K562 (cell line): ENCODE data around the gene CDC42EP1. TPM values are rescaled to one million over a fixed set of nuclear protein-coding genes. Genes with fewer than 3 reads are reported as not detected.

ENCODE experiments used
- ATAC-seq: fragments of 200-7000 bp; cut with Tn5 transposase; 3 replicates; pipeline ENCODE4 v1.9.1; 2020; ENCODE audit warnings: moderate library complexity
- BruUV-seq: library from RNA; stranded (reverse); fragments of 400-500 nt; replicated peaks from 2 replicates; lab custom pipeline; 2021; lab: Mats Ljungman, UMichigan
- CTCF ChIA-PET: fragments of 300-600 bp; formaldehyde crosslinking; extraction: SDS; loops from one replicate; lab custom pipeline; 2021; ENCODE audit warnings: low intra/inter-chr PET ratio; lab: Yijun Ruan, JAX
- POLR2A ChIA-PET: fragments of 300-600, 350-650 bp; sonication (Branson Sonifier 250); formaldehyde crosslinking; extraction: SDS; loops from one replicate; lab custom pipeline; 2021; ENCODE audit warnings: antibody characterized with exemption, inconsistent platforms; lab: Yijun Ruan, JAX
- DNase-seq, 4 experiments: peaks; one replicate each; pipeline versions ENCODE4 v3.0.0 to v3.0.0-alpha.2; 2011 to 2018; ENCODE audit warnings: low spot score in 3 of 4, mixed read lengths in 3 of 4; ENCODE audit errors: extremely low read depth in 1 of 4
- FAIRE-seq: peaks from 2 replicates; lab custom pipeline; 2011; peaks lifted over from hg19 to GRCh38; lab: Jason Lieb, UNC
- H2AFZ ChIP-seq: 2 replicates; pipeline ENCODE4 v1.6.0; 2011; ENCODE audit warnings: low read depth, low read length, control low read depth, inconsistent platforms
- H3K27ac ChIP-seq: fragments of 200-600 bp; 3 replicates; pipeline ENCODE4 v1.8.0; 2011; ENCODE audit warnings: low read depth, mild to moderate bottlenecking, control low read depth, inconsistent platforms, low read length, moderate library complexity, mixed read lengths; ENCODE audit errors: extremely low read depth
- H3K27me3 ChIP-seq, 2 experiments: fragments of 300-600 bp in 1 of 2; 2 replicates in 1 of 2; 3 replicates in 1 of 2; pipeline versions ENCODE4 v1.6.0 to v1.8.0; 2011; ENCODE audit warnings: inconsistent platforms in 2 of 2, low read length in 2 of 2, mild to moderate bottlenecking in 1 of 2, mixed read lengths in 1 of 2, moderate library complexity in 1 of 2; ENCODE audit not compliant: control insufficient read depth in 2 of 2, insufficient read depth in 2 of 2
- H3K36me3 ChIP-seq: fragments of 300-600 bp; 3 replicates; pipeline ENCODE4 v1.8.0; 2011; ENCODE audit warnings: mild to moderate bottlenecking, low read length, inconsistent platforms; ENCODE audit not compliant: control insufficient read depth, insufficient read depth
- H3K4me1 ChIP-seq, 2 experiments: fragments of 200-600 bp in 1 of 2; replicated peaks in 1 of 2; 2 replicates in 1 of 2; 3 replicates in 1 of 2; pipeline versions ENCODE4 v1.5.1 to v1.8.0; 2011; ENCODE audit warnings: inconsistent platforms in 2 of 2, low read length in 2 of 2, mild to moderate bottlenecking in 1 of 2, mixed read lengths in 1 of 2, moderate library complexity in 1 of 2; ENCODE audit not compliant: control insufficient read depth in 2 of 2, insufficient read depth in 2 of 2
- H3K4me2 ChIP-seq: 2 replicates; pipeline ENCODE4 v1.6.1; 2011; ENCODE audit warnings: low read length, control low read depth, inconsistent platforms, mixed read lengths; ENCODE audit not compliant: insufficient read depth
- H3K4me3 ChIP-seq: fragments of 200-600 bp; sonication (generic), shearing (Covaris generic); 2 replicates; pipeline ENCODE4 v1.5.1; 2016; ENCODE audit warnings: control low read depth, inconsistent platforms
- H3K79me2 ChIP-seq: fragments of 200-600 bp; 3 replicates; pipeline ENCODE4 v1.8.0; 2011; ENCODE audit warnings: low read length, inconsistent platforms; ENCODE audit not compliant: control insufficient read depth, insufficient read depth
- H3K9ac ChIP-seq, 2 experiments: 2 replicates each; pipeline versions ENCODE4 v1.6.0 to v1.6.1; 2011; ENCODE audit warnings: low read depth in 2 of 2, low read length in 2 of 2, control low read depth in 1 of 2, inconsistent platforms in 1 of 2, mild to moderate bottlenecking in 1 of 2, mixed read lengths in 1 of 2; ENCODE audit not compliant: insufficient read depth in 1 of 2
- H3K9me1 ChIP-seq: one replicate; pipeline ENCODE4 v1.6.0; 2011; ENCODE audit warnings: inconsistent platforms, mild to moderate bottlenecking, low read length, moderate library complexity; ENCODE audit not compliant: control insufficient read depth, insufficient read depth
- H3K9me3 ChIP-seq: replicated peaks from 2 replicates; pipeline ENCODE4 v1.5.1; 2011; ENCODE audit warnings: low read depth, low read length, inconsistent platforms; ENCODE audit not compliant: control insufficient read depth, insufficient read depth
- H4K20me1 ChIP-seq: replicated peaks from 2 replicates; pipeline ENCODE4 v1.6.1; 2011; ENCODE audit warnings: low read length, inconsistent platforms, mixed read lengths; ENCODE audit not compliant: control insufficient read depth, insufficient read depth
- HNRNPL ChIP-seq: fragments of 200-400 bp; formaldehyde crosslinking; IDR thresholded peaks from 2 replicates; pipeline ENCODE4 v1.6.1; 2017; ENCODE audit warnings: low read depth, mild to moderate bottlenecking, low read length
- ID3 ChIP-seq, 2 experiments: fragments of 250-450 bp in 1 of 2; fragments of 450-650 bp in 1 of 2; sonication (Bioruptor Pico) in 1 of 2; IDR thresholded peaks; 2 replicates each; pipeline versions ENCODE4 v1.6.1 to v1.8.0; 2016 to 2021; ENCODE audit warnings: mild to moderate bottlenecking in 2 of 2, moderate library complexity in 2 of 2, missing compliant biosample characterization in 1 of 2, missing genetic modification characterization in 1 of 2
- NFYB ChIP-seq: IDR thresholded peaks from 2 replicates; pipeline ENCODE4 v1.6.1; 2011; ENCODE audit warnings: mild to moderate bottlenecking, moderate library complexity; ENCODE audit not compliant: insufficient read length; ENCODE audit errors: extremely low read depth
- NKRF ChIP-seq: fragments of 450-650 bp; IDR thresholded peaks from 2 replicates; pipeline ENCODE4 v1.6.1; 2016; ENCODE audit warnings: borderline replicate concordance
- POLR2A ChIP-seq: fragments of 450-650 bp; conservative IDR thresholded peaks from 2 replicates; pipeline ENCODE4 v1.6.1; 2016
- TCF7 ChIP-seq: sonication (generic); IDR thresholded peaks from 2 replicates; pipeline ENCODE4 v1.6.1; 2016; ENCODE audit warnings: antibody characterized with exemption, borderline replicate concordance
- TSHZ1 ChIP-seq: fragments of 250-450 bp; sonication (Bioruptor Pico); IDR thresholded peaks from 2 replicates; pipeline ENCODE4 v1.4.0; 2020; ENCODE audit warnings: mild to moderate bottlenecking, moderate library complexity
- XRCC3 ChIP-seq: fragments of 450-650 bp; IDR thresholded peaks from 2 replicates; pipeline ENCODE4 v1.6.1; 2017; ENCODE audit warnings: mild to moderate bottlenecking, moderate library complexity
- ZBTB17 ChIP-seq: fragments of 450-650 bp; formaldehyde crosslinking; IDR thresholded peaks from 2 replicates; pipeline ENCODE4 v1.4.0; 2020; ENCODE audit warnings: mild to moderate bottlenecking
- whole genome bisulfite sequencing: fragments of 100-300 bp; shearing (Covaris generic); methylation state at CpG from one replicate; pipeline ENCODE4 v1.1.6; 2016; ENCODE audit warnings: low coverage, mixed read lengths; ENCODE audit not compliant: insufficient coverage; ENCODE audit errors: missing lambda C conversion rate; 5-methylcytosine and 5-hydroxymethylcytosine counted together
- in situ Hi-C: fragments of 300-500 bp; cut with MboI; formaldehyde crosslinking; loops from 4 replicates; pipeline ENCODE4 v1.15.0; 2018; ENCODE audit warnings: inconsistent platforms, mixed read lengths
- intact Hi-C: fragments of 100-400 bp; cut with micrococcal nuclease; formaldehyde crosslinking; loops from 2 replicates; pipeline ENCODE4 v1.14.2; 2022
- polyA plus RNA-seq, 8 experiments: library from polyadenylated mRNA; depleted of rRNA in 4 of 8; stranded (reverse) in 5 of 8; unstranded in 3 of 8; fragments of >200 nt; fragmentation: Nextera tagmentation in 2 of 8; fragmentation: Illumina TruSeq in 1 of 8; extraction: Ambion mirVana in 2 of 8; extraction: Trizol in 1 of 8; gene quantifications; 2 replicates each; pipeline versions ENCODE4 v1.2.1 to v1.2.3, GENCODE V29; 2011 to 2014; ENCODE audit warnings: inconsistent platforms in 1 of 8, missing spikeins in 1 of 8
- total RNA-seq, 7 experiments: library from RNA; depleted of rRNA in 6 of 7; stranded (reverse); fragments of >200 nt in 6 of 7; fragmentation: Illumina TruSeq in 2 of 7; extraction: Trizol in 2 of 7; gene quantifications; 2 replicates each; pipeline versions ENCODE4 v1.2.1 to v1.2.3, GENCODE V29; 2011 to 2021; ENCODE audit warnings: low replicate concordance in 1 of 7

The CDC42EP1 gene
- total and polyA plus RNA-seq, 9 of the 15 experiments (the other 6 are each of a cell fraction or from before 2014, with no cell fraction given) = 0.67 to 70.2 (median 7.3) TPM

- H3K9me3 ChIP-seq = no peaks in the 10 kb centered on the region
- 25% methylated on average over 12 of the region's 14 CpGs for WGBS
- peak; percentile 97 for FAIRE-seq
- ATAC-seq = peak; percentile 100
- ChIA-PET CTCF (no interaction called here), POLR2A (interaction anchor here (0.7 to 1.3 kb wide), 4 partner anchors 10 to 276 kb away, joined by 3 to 4 read pairs (median 4); no protein-coding TSS in a partner anchor)
- H3K36me3 ChIP-seq = no peaks in the 10 kb centered on the region
- H3K27me3 ChIP-seq = no peaks in the 10 kb centered on the region
- peak overlapping the region; percentile 50; the same call in 2 of the 3 replicates for H3K27ac ChIP-seq
- peak overlapping the region; percentile 72 for H3K4me2 ChIP-seq
- peak overlapping the region; percentile 31 to 64; a peak in 3 of 4 replicates for H3K9ac ChIP-seq
- H2AFZ ChIP-seq = peak overlapping the region; percentile 93
- H3K4me3 ChIP-seq = no peak overlapping the region
- H3K79me2 ChIP-seq = no peaks in the 10 kb centered on the region
- no peaks in the 10 kb centered on the region for H3K9me1 ChIP-seq
- intact Hi-C loops = no loop called here
- H4K20me1 ChIP-seq = no peaks in the 10 kb centered on the region
- DNase-seq = peak in 2 of 4 experiments; percentile 81 to 82
- in situ Hi-C loops = loop anchor here (5.0 kb wide), 1 partner anchor 69 kb away; no protein-coding TSS in a partner anchor
- no TSS peak for BruUV-seq
- peaks cover 10 to 20% of the 10 kb centered on the region in 2 experiments; a peak in 4 of 5 replicates for H3K4me1 ChIP-seq
- TF ChIP-seq NFYB (peak; percentile 47), TCF7 (no peak), TSHZ1 (no peak), ID3 (CRISPR knock-in tag; IDR thresholded peaks at IDR 0.05) (no peak), ID3 (tag; IDR thresholded peaks at IDR 0.05) (no peak), POLR2A (peak; percentile 36; the same call in 1 of the 2 replicates), NKRF (no peak), XRCC3 (no peak), HNRNPL (no peak), ZBTB17 (CRISPR knock-in tag) (no peak)
Observed at GRCh38 chr22:37601540-37602442, 41.5 kb downstream of the CDC42EP1 start.
